ENCODE results near the gene CMTM4. TPM values are rescaled to one million over a fixed set of nuclear protein-coding genes. Genes with fewer than 3 reads are reported as not detected.

The CMTM4 gene
- polyA plus RNA-seq, 1 experiment = 28.0 TPM

DNA sequence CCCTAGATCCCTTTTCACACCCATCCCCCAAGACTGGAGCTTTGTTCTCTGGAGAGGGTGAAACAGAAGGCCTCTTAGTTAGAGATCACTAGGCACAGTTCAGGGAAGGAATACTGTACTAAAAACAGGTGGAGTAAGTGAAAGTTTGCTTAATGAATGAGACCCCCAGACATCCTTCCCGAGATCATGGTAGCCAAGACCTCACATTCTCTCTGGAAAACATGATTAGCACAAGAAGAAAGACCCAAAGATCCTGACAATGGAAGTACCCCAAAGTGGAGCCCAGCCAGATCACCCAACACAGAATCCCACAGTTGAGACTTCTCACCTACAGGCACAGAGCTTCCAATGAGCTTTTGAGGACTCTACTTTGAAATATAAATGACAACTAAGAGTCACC is 3.4 kb upstream of the CMTM4 start:
- ChIA-PET POLR2A (no interaction called here), CTCF (interaction anchor here (1.7 kb wide), 1 partner anchor 16 kb away, joined by 6 read pairs; no protein-coding TSS in a partner anchor)
- no peaks in the 10 kb centered on the region for H3K36me3 ChIP-seq (ENCODE audit: control insufficient read depth, insufficient read depth, low read length)
- no peaks in the 10 kb centered on the region for H3K27me3 ChIP-seq (ENCODE audit: control insufficient read depth, insufficient read depth, low read length)
- TF ChIP-seq, protein P1, sequence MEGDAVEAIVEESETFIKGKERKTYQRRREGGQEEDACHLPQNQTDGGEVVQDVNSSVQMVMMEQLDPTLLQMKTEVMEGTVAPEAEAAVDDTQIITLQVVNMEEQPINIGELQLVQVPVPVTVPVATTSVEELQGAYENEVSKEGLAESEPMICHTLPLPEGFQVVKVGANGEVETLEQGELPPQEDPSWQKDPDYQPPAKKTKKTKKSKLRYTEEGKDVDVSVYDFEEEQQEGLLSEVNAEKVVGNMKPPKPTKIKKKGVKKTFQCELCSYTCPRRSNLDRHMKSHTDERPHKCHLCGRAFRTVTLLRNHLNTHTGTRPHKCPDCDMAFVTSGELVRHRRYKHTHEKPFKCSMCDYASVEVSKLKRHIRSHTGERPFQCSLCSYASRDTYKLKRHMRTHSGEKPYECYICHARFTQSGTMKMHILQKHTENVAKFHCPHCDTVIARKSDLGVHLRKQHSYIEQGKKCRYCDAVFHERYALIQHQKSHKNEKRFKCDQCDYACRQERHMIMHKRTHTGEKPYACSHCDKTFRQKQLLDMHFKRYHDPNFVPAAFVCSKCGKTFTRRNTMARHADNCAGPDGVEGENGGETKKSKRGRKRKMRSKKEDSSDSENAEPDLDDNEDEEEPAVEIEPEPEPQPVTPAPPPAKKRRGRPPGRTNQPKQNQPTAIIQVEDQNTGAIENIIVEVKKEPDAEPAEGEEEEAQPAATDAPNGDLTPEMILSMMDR (IDR thresholded peaks at IDR 0.05; ENCODE audit: insufficient read depth, low read depth, low read length) = no peak
- no peak overlapping the region for H3K4me3 ChIP-seq (ENCODE audit: low read depth, low read length)
- DNase-seq (ENCODE audit: low read depth) = no peak

DNA sequence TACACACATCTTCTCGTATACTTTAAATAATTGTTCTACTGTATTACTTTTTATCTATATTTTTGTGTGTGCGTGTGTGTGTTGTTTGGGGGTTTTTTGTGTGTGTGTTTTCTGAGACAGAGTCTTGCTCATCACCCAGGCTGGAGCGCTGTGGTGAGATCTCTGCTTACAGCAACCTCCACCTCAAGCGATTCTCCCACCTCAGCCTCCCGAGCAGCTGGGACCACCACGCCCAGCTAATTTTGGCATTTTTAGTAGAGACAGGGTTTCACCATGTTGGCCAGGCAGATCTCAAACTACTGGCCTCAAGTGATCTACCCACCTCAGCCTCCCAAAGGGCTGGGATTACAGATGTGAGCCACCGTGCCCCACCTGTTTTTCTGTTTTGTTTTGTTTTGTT is 1.5 kb upstream of the CMTM4 start:
- H3K27me3 ChIP-seq (ENCODE audit: control insufficient read depth, insufficient read depth, low read length) = no peaks in the 10 kb centered on the region
- TF ChIP-seq, protein P1 (IDR thresholded peaks at IDR 0.05; ENCODE audit: insufficient read depth, low read depth, low read length) = no peak
- ChIA-PET CTCF (interaction anchor here (0.6 to 1.7 kb wide), 7 partner anchors 9 to 170 kb away, joined by 3 to 12 read pairs (median 3); no protein-coding TSS in a partner anchor), POLR2A (interaction anchor here (0.5 to 0.6 kb wide), 2 partner anchors 11 to 146 kb away, joined by 3 to 9 read pairs; partner anchors contain the start of gene CKLF)
- DNase-seq (ENCODE audit: low read depth) = no peak
- H3K36me3 ChIP-seq (ENCODE audit: control insufficient read depth, insufficient read depth, low read length) = no peaks in the 10 kb centered on the region
- H3K4me3 ChIP-seq (ENCODE audit: low read depth, low read length) = no peak overlapping the region

- ChIA-PET CTCF (interaction anchor here (0.5 to 1.8 kb wide), 6 partner anchors 12 to 173 kb away, joined by 3 to 7 read pairs (median 4); no protein-coding TSS in a partner anchor), POLR2A (interaction anchor here (0.6 kb wide), 1 partner anchor 92 kb away, joined by 4 read pairs; no protein-coding TSS in a partner anchor)
- Histone ChIP-seq H3K4me3 (ENCODE audit: low read depth, low read length) (peak overlapping the region; percentile 61), H3K27me3 (ENCODE audit: control insufficient read depth, insufficient read depth, low read length) (no peaks in the 10 kb centered on the region), H3K36me3 (ENCODE audit: control insufficient read depth, insufficient read depth, low read length) (no peaks in the 10 kb centered on the region)
- no peak for DNase-seq (ENCODE audit: low read depth)
- TF ChIP-seq, protein P1 (IDR thresholded peaks at IDR 0.05; ENCODE audit: insufficient read depth, low read depth, low read length) = no peak
Observed at GRCh38 chr16:66695935-66696668, 441 bp downstream of the CMTM4 start.

DNA sequence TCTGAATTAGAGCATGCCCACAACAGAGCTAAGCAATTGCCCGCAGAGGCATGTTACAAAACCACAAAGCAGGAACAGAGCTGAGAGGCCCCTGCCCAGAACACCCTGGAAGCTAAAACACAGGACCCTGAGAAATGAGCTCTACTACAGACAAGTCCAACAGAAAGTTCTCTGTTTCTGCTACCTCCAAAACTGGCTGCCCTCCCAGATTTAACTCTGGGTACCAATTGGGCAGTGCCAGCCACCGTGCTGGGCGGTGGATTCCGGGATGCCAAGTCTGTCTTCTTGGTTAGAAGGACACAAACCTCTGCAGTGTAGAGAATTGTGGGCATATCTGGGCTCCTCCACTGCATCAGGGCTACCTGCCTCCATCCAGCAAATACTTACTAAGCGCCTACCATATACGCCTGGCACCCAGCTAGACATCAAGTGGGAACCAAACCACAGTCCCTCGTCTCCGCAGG is 1.0 kb downstream of the CMTM4 start:
- Histone ChIP-seq H3K27me3 (ENCODE audit: control insufficient read depth, insufficient read depth, low read length) (no peaks in the 10 kb centered on the region), H3K36me3 (ENCODE audit: control insufficient read depth, insufficient read depth, low read length) (no peaks in the 10 kb centered on the region), H3K4me3 (ENCODE audit: low read depth, low read length) (peak overlapping the region; percentile 61)
- ChIA-PET CTCF (interaction anchor here (0.5 to 1.8 kb wide), 6 partner anchors 12 to 173 kb away, joined by 3 to 7 read pairs (median 4); no protein-coding TSS in a partner anchor), POLR2A (interaction anchor here (0.6 kb wide), 1 partner anchor 92 kb away, joined by 4 read pairs; no protein-coding TSS in a partner anchor)
- TF ChIP-seq, protein P1 (IDR thresholded peaks at IDR 0.05; ENCODE audit: insufficient read depth, low read depth, low read length) = no peak
- no peak for DNase-seq (ENCODE audit: low read depth)

DNA sequence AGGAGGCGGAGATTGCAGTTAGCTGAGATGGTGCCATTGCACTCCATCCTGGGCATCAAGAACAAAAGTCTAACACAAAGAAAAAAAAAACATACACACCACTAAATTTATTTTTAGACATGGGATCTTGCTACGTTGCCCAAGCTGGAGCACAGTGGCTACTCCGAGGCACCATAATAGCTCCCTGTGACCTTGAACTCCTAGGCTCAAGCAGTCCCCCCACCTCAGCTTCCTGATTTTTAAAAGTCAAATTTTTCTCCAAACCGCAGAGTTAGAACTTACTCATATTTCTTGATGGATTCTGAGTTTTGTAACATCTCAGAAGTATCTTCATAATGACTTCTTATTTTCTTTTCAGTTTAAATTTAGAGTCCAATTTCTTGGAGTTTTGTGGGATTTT is 3.4 kb downstream of the CMTM4 start:
- Histone ChIP-seq H3K4me3 (ENCODE audit: low read depth, low read length) (no peak overlapping the region), H3K36me3 (ENCODE audit: control insufficient read depth, insufficient read depth, low read length) (no peaks in the 10 kb centered on the region), H3K27me3 (ENCODE audit: control insufficient read depth, insufficient read depth, low read length) (no peaks in the 10 kb centered on the region)
- CTCF ChIA-PET = interaction anchor here (1.6 kb wide), 2 partner anchors 31 to 85 kb away, joined by 3 to 6 read pairs; no protein-coding TSS in a partner anchor
- POLR2A ChIA-PET = interaction anchor here (0.6 kb wide), 1 partner anchor 100 kb away, joined by 3 read pairs; no protein-coding TSS in a partner anchor
- DNase-seq (ENCODE audit: low read depth) = no peak
- TF ChIP-seq, protein P1 (IDR thresholded peaks at IDR 0.05; ENCODE audit: insufficient read depth, low read depth, low read length) = no peak
